NCI-H2196 treated with DMSO at 0.1 percent for 48 hours (cell line): ENCODE results near the gene QSOX2.

ENCODE experiments used
- DNase-seq: peaks from one replicate; lab custom pipeline; 2025; ENCODE audit not compliant: unreplicated experiment; lab: John Stamatoyannopoulos, UW

The QSOX2 gene

GRCh38 chr9:136252846-136253245, 7.2 kb upstream of the QSOX2 start:
- DNase-seq = no peak

- DNase-seq = no peak
Measured at GRCh38 chr9:136252281-136252680, 6.7 kb upstream of the QSOX2 start.

- DNase-seq = no peak
Measured at GRCh38 chr9:136251264-136252115, 5.9 kb upstream of the QSOX2 start.

- DNase-seq = no peak
Measured at GRCh38 chr9:136250676-136251075, 5.1 kb upstream of the QSOX2 start.

GRCh38 chr9:136249877-136250559, 4.4 kb upstream of the QSOX2 start:
- no peak for DNase-seq

- DNase-seq = no peak
Measured at GRCh38 chr9:136248951-136249876, 3.6 kb upstream of the QSOX2 start.

GRCh38 chr9:136247947-136248637, 2.5 kb upstream of the QSOX2 start:
- DNase-seq = no peak

- DNase-seq = no peak
Measured at GRCh38 chr9:136247551-136247916, 1.9 kb upstream of the QSOX2 start.

GRCh38 chr9:136246849-136247550, 1.4 kb upstream of the QSOX2 start:
- no peak for DNase-seq

- no peak for DNase-seq
Measured at GRCh38 chr9:136244969-136245218, 718 bp downstream of the QSOX2 start.

- no peak for DNase-seq
Measured at GRCh38 chr9:136244122-136244968, 1.3 kb downstream of the QSOX2 start.

GRCh38 chr9:136243631-136244030, 2.0 kb downstream of the QSOX2 start:
- DNase-seq = no peak

GRCh38 chr9:136242918-136243525, 2.6 kb downstream of the QSOX2 start:
- DNase-seq = no peak

- DNase-seq = no peak
Measured at GRCh38 chr9:136242248-136242647, 3.4 kb downstream of the QSOX2 start.

GRCh38 chr9:136241542-136241941, 4.1 kb downstream of the QSOX2 start:
- DNase-seq = no peak

- no peak for DNase-seq
Measured at GRCh38 chr9:136240941-136241340, 4.7 kb downstream of the QSOX2 start.

GRCh38 chr9:136239983-136240330, 5.7 kb downstream of the QSOX2 start:
- DNase-seq = no peak

- DNase-seq = peak; percentile 23
Measured at GRCh38 chr9:136239135-136239982, 6.3 kb downstream of the QSOX2 start.
